ENCODE results near the gene SP140. TPM values are rescaled to one million over a fixed set of nuclear protein-coding genes. Genes with fewer than 3 reads are reported as not detected.

Gene SP140
- total RNA-seq, 2 experiments from 2014 or later, result 95.1 to 98.8 TPM

DNA sequence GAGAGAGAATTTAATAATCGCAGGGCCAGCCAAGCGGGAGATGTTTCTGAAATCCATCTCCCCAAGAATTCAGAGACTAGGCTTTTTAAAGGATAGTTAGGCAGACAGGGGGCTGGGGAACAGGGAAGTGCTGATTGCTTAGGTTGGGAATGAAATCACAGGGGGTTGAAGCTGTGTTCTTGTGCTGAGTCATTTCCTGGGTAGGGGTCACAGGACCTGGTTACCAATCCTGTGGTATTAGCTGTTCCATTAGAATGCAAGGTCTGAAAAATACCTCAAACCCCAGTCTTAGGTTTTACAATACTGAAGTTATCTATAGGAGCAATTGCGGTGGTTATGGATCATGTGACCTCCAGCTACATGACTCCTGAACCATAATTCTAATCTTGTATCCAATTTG lies 4.6 kb downstream of the SP140 start:
- peak overlapping the region; percentile 5 for H3K4me3 Mint-ChIP-seq
- intact Hi-C loops (cut with micrococcal nuclease), result no loop called here
- H3K27ac Mint-ChIP-seq, result peak overlapping the region; percentile 15
- no peaks in the 10 kb centered on the region for H3K27me3 Mint-ChIP-seq (ENCODE audit: low read depth)
- peaks cover 40% of the 10 kb centered on the region for H3K36me3 Mint-ChIP-seq (ENCODE audit: low read depth)
- peaks cover 15% of the 10 kb centered on the region for H3K9me3 Mint-ChIP-seq
- DNase-seq, result no peak
- CTCF ChIA-PET, result no interaction called here
- peaks cover 67% of the 10 kb centered on the region for H3K4me1 Mint-ChIP-seq (ENCODE audit: low read depth)

DNA sequence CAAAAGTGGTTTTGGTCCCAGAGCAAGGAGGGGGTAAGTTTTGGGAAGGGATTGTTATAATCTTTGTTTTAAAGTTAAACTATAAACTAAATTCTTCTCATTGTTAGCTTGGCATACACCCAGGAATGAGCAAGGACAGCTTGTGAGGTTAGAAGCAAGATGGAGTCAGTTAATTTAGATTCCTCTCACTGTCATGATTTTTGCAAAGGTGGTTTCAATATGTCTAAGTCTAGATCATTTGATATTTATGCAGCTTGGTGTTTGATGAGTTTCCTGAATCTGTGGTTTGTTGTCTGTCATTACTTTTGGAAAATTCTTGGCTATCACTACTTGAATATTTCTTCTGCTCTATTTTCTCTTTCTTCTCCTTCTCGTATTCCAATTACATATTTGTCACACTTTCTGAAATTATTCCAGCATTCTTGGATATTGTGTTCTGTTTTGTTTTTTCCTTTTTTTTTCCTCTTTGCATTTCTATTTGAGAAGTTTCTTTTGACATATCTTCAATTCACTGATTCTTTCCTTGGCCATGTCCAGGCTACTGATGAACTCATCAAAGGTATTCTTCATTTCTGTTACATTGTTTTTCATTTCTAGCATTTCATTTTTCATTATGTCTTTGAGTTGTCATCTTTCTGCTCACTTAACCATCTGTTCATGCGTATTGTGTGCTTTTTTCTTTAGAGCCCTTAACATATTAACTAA lies 5.1 kb downstream of the SP140 start:
- no peak for DNase-seq
- H3K27ac Mint-ChIP-seq, result peak overlapping the region; percentile 7
- peaks cover 15% of the 10 kb centered on the region for H3K9me3 Mint-ChIP-seq
- H3K27me3 Mint-ChIP-seq (ENCODE audit: low read depth), result no peaks in the 10 kb centered on the region
- H3K4me1 Mint-ChIP-seq (ENCODE audit: low read depth), result peaks cover 67% of the 10 kb centered on the region
- intact Hi-C loops (cut with micrococcal nuclease), result no loop called here
- CTCF ChIA-PET, result interaction anchor here (0.6 kb wide), 1 partner anchor 809 kb away, joined by 3 read pairs; no protein-coding TSS in a partner anchor
- peaks cover 45% of the 10 kb centered on the region for H3K36me3 Mint-ChIP-seq (ENCODE audit: low read depth)
- peak overlapping the region; percentile 40 for H3K4me3 Mint-ChIP-seq

DNA sequence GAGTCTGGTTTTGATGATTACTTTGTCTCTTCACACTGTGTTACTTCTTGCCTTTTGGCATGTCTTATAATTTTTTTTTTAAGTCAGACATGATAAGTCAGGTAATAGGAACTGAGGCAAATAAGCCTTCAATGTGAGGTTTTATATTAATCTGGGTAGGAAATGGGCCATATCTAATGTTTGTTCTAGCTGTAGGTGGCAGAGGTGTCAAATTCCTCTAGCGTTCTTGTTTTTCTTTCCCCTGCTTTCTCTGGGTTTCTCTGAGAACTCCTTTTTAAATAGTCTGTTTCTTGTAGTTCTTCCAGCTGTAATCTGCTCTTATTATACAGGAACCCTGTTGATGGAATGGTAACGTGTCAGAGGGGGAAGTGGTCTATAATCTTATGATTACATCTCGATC lies 5.7 kb downstream of the SP140 start:
- H3K9me3 Mint-ChIP-seq, result peaks cover 15% of the 10 kb centered on the region
- intact Hi-C loops (cut with micrococcal nuclease), result no loop called here
- H3K4me3 Mint-ChIP-seq, result no peak overlapping the region
- CTCF ChIA-PET, result no interaction called here
- DNase-seq, result no peak
- no peaks in the 10 kb centered on the region for H3K27me3 Mint-ChIP-seq (ENCODE audit: low read depth)
- peaks cover 67% of the 10 kb centered on the region for H3K4me1 Mint-ChIP-seq (ENCODE audit: low read depth)
- no peak overlapping the region for H3K27ac Mint-ChIP-seq
- H3K36me3 Mint-ChIP-seq (ENCODE audit: low read depth), result peaks cover 49% of the 10 kb centered on the region

DNA sequence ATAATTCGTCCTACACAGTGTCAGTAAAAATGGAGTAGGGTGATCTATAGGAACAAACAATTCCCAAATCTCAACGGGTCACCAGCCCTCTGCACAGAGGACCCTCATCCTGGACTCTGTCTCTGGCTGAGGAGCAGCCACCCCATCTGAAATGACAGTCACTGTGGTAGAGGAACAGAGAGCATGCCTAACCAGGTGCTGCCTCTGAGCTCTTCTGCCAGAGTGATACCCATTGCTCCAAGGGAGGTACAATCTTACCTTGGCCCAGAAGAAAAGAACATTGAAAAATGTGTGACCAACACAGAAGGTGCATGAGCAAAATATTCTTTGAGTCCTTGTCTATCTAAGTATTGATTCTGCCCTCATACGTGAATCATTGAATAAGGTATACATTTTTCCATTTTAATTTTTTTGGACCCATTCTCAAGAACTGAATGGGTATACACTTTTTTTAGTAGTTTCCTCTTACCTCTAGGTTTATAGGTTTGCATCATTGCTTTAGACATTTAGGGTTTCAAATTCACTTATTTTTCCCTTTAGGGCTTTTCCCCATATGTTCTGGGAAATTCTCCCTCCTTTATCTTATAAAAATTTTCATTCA lies 8.7 kb downstream of the SP140 start:
- no peak overlapping the region for H3K4me3 Mint-ChIP-seq
- H3K27me3 Mint-ChIP-seq (ENCODE audit: low read depth), result no peaks in the 10 kb centered on the region
- intact Hi-C loops (cut with micrococcal nuclease), result loop anchor here (1.0 kb wide), 1 partner anchor 20 kb away; no protein-coding TSS in a partner anchor
- H3K27ac Mint-ChIP-seq, result peak overlapping the region; percentile 71
- DNase-seq, result peak; percentile 18
- H3K36me3 Mint-ChIP-seq (ENCODE audit: low read depth), result peaks cover 60% of the 10 kb centered on the region
- peaks cover 47% of the 10 kb centered on the region for H3K4me1 Mint-ChIP-seq (ENCODE audit: low read depth)
- CTCF ChIA-PET, result no interaction called here
- H3K9me3 Mint-ChIP-seq, result peaks cover 15% of the 10 kb centered on the region

DNA sequence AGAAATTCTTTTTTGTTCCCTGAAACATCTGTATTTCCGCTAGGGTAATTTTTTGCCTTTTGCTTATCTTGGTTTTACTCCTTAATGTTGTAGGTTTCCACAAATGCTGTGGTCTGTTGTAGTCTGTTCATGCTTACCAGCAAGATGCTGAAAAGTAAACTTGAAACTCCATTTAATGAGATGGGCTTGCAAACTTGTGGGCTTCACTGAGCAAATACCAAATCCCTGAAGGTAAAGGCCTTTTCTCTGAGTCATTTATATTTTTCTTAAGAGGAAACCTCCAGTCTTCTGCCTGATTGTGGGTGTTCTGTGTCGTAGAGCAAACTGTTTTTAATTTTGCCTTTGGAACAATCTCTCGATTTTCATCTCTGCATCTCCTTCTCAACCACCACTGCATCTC lies 9.3 kb downstream of the SP140 start:
- peaks cover 62% of the 10 kb centered on the region for H3K36me3 Mint-ChIP-seq (ENCODE audit: low read depth)
- no peak for DNase-seq
- H3K27me3 Mint-ChIP-seq (ENCODE audit: low read depth), result no peaks in the 10 kb centered on the region
- CTCF ChIA-PET, result no interaction called here
- peaks cover 14% of the 10 kb centered on the region for H3K9me3 Mint-ChIP-seq
- intact Hi-C loops (cut with micrococcal nuclease), result loop anchor here (1.0 kb wide), 1 partner anchor 19 kb away; no protein-coding TSS in a partner anchor
- peak overlapping the region; percentile 77 for H3K27ac Mint-ChIP-seq
- no peak overlapping the region for H3K4me3 Mint-ChIP-seq
- H3K4me1 Mint-ChIP-seq (ENCODE audit: low read depth), result peaks cover 46% of the 10 kb centered on the region

DNA sequence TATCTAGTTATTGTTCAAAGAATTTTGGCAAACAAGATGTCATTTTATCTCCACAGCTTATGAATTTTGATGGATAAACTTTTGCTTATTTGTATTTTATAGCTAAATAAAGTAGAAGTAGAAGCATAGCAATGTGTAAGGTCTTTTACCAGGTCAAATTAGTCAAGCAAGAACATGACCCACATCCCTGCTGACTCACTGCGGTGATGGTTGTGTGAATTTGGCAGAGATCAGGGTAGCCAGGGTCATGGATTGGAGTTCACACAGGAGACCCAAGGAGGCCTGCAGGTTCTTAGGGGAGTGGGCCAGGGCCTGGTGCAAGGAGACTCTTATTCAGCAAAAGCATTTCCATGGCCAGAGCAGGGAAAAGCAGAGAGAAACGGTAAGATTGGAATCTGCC lies 18.7 kb downstream of the SP140 start:
- Mint-ChIP-seq H3K4me3 (no peak overlapping the region), H3K27ac (no peak overlapping the region), H3K4me1 (ENCODE audit: low read depth) (no peaks in the 10 kb centered on the region), H3K36me3 (ENCODE audit: low read depth) (peaks cover 25% of the 10 kb centered on the region), H3K9me3 (no peaks in the 10 kb centered on the region), H3K27me3 (ENCODE audit: low read depth) (no peaks in the 10 kb centered on the region)
- DNase-seq, result no peak
- CTCF ChIA-PET, result no interaction called here
- intact Hi-C loops (cut with micrococcal nuclease), result no loop called here

DNA sequence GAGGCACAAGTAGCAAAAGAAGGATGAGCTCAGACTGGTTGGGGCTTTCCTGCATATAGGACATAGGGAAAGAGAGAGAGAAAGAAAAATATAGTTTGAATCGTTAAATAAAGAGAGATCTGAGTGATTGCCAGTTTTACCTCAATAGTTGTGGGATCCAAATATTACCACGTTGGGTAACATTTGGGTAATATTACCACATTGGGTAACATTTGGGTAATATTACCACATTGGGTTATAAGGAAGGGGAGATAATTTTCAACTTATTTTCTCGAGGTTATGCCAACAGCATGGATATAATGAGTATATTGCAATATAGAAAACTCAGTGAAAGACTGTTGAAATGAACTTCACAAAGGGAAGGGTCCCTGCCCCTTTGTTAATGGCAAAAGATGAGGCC lies 20.7 kb downstream of the SP140 start:
- Mint-ChIP-seq H3K36me3 (ENCODE audit: low read depth) (peaks cover 10% of the 10 kb centered on the region), H3K4me3 (no peak overlapping the region), H3K27ac (no peak overlapping the region), H3K4me1 (ENCODE audit: low read depth) (no peaks in the 10 kb centered on the region), H3K27me3 (ENCODE audit: low read depth) (no peaks in the 10 kb centered on the region), H3K9me3 (no peaks in the 10 kb centered on the region)
- intact Hi-C loops (cut with micrococcal nuclease), result no loop called here
- CTCF ChIA-PET, result no interaction called here
- no peak for DNase-seq

DNA sequence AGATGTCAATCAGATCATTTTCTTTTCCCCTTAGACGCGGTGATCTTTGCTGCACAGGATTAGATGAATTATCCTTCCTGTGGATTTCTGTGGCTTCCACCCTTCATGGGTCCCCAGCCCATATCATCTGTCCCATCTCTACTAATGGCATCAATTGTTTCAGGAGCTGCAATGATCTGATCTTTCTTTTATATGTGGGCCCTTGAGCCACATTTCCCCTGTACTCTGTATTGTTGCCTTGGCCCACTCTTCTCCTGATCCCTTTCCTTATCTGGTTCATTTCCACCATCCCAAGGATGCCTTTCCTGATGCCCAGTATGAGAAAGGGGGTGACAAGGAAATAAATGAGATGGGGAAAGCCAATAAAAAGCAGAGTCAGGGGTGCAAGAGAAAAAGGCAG lies 24.7 kb downstream of the SP140 start:
- CTCF ChIA-PET, result interaction anchor here (0.6 kb wide), 1 partner anchor 242 kb away, joined by 3 read pairs; no protein-coding TSS in a partner anchor
- no peak for DNase-seq
- H3K27ac Mint-ChIP-seq, result no peak overlapping the region
- intact Hi-C loops (cut with micrococcal nuclease), result no loop called here
- no peak overlapping the region for H3K4me3 Mint-ChIP-seq
- H3K27me3 Mint-ChIP-seq (ENCODE audit: low read depth), result no peaks in the 10 kb centered on the region
- no peaks in the 10 kb centered on the region for H3K4me1 Mint-ChIP-seq (ENCODE audit: low read depth)
- H3K9me3 Mint-ChIP-seq, result no peaks in the 10 kb centered on the region
- peaks cover 2% of the 10 kb centered on the region for H3K36me3 Mint-ChIP-seq (ENCODE audit: low read depth)

DNA sequence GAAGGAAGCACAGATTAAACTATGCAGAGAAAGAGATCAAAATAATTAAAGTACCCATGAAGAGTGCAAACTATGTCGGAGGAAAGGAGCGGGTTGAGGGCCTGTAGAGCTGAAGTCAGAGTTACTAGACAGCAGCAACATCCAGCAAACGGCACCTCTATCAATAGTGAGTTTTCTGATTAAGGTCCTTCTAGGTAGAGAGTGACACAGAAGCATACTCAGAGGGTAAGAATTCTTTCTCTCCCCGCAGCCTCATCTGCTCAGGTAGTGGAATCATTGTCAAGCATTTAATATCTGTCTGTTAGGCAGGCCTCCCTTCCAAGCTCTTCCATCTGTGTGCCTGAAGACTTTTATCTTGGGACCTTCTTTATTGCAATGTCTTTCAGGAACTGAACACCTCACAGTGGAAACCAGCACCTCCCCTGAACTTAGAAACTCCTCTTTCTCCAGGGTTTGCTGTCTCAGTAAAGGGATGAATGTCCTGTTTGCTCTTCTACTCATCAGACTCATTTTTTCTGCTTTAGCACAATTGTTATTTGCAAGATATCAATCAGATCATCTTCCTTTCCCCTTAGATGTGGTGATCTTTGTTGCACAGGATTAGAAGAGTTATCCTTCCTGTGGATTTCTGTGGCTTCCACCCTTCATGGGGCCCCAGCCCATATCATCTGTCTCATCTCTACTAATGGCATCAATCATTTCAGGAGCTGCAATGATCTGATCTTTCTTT lies 28.8 kb downstream of the SP140 start:
- no peaks in the 10 kb centered on the region for H3K9me3 Mint-ChIP-seq
- H3K27me3 Mint-ChIP-seq (ENCODE audit: low read depth), result no peaks in the 10 kb centered on the region
- no peak overlapping the region for H3K27ac Mint-ChIP-seq
- H3K4me3 Mint-ChIP-seq, result no peak overlapping the region
- H3K36me3 Mint-ChIP-seq (ENCODE audit: low read depth), result peaks cover 18% of the 10 kb centered on the region
- CTCF ChIA-PET, result no interaction called here
- DNase-seq, result peak; percentile 78
- H3K4me1 Mint-ChIP-seq (ENCODE audit: low read depth), result peaks cover 13% of the 10 kb centered on the region
- intact Hi-C loops (cut with micrococcal nuclease), result loop anchor here (1.0 to 2.0 kb wide), 4 partner anchors 8 to 64 kb away; no protein-coding TSS in a partner anchor

DNA sequence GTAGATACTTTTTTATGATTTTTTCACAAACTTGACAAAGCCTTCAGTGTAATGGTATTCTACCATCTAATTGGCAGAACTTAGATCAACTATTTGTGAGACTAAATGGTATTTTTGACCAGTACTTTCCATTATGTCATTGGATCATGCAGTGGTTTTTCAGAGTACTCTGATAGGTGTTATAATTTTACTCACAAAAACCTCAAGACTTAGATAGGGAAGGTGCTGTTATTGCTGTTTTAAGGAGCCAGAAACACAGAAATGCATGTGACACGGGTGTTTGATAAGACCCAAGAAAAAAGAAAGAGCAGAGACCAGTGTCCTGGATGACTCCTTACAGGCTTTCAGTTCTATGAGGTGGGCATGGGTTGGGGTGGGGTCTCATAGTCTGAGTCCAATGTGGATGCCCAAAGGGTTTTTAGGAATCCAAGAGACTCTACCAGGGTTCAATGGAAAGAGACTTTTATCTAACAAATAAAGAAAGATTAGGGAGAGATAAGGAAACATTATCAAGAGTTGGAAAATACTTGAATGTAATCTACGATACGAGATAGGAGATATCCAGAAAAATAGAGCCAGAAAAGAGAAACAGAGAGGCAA lies 31.3 kb downstream of the SP140 start:
- H3K4me1 Mint-ChIP-seq (ENCODE audit: low read depth), result peaks cover 28% of the 10 kb centered on the region
- intact Hi-C loops (cut with micrococcal nuclease), result no loop called here
- peak overlapping the region; percentile 13 for H3K27ac Mint-ChIP-seq
- peaks cover 9% of the 10 kb centered on the region for H3K9me3 Mint-ChIP-seq
- H3K27me3 Mint-ChIP-seq (ENCODE audit: low read depth), result no peaks in the 10 kb centered on the region
- no peak overlapping the region for H3K4me3 Mint-ChIP-seq
- peaks cover 29% of the 10 kb centered on the region for H3K36me3 Mint-ChIP-seq (ENCODE audit: low read depth)
- CTCF ChIA-PET, result no interaction called here
- DNase-seq, result no peak

DNA sequence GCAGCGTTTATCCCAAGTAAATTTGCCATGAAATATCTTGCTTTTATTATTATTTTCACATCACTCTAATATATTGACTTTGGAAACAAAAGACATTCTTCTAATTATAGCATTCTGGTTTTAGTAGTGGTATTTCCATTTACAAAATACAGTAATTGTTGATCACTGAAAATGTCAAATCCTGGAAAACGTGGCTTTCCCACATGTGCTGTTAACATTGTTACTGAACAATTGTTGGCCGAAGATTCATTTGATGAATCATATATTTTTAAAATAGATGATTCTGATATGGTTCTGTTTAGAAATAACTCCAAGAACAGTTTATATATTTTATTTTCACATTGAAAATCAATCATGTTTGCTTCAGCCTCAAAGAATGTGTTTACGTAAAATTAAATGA lies 32.9 kb downstream of the SP140 start:
- Mint-ChIP-seq H3K4me3 (no peak overlapping the region), H3K36me3 (ENCODE audit: low read depth) (peaks cover 35% of the 10 kb centered on the region), H3K4me1 (ENCODE audit: low read depth) (peaks cover 44% of the 10 kb centered on the region), H3K27ac (no peak overlapping the region), H3K9me3 (peaks cover 9% of the 10 kb centered on the region), H3K27me3 (ENCODE audit: low read depth) (no peaks in the 10 kb centered on the region)
- no peak for DNase-seq
- CTCF ChIA-PET, result no interaction called here
- intact Hi-C loops (cut with micrococcal nuclease), result no loop called here

DNA sequence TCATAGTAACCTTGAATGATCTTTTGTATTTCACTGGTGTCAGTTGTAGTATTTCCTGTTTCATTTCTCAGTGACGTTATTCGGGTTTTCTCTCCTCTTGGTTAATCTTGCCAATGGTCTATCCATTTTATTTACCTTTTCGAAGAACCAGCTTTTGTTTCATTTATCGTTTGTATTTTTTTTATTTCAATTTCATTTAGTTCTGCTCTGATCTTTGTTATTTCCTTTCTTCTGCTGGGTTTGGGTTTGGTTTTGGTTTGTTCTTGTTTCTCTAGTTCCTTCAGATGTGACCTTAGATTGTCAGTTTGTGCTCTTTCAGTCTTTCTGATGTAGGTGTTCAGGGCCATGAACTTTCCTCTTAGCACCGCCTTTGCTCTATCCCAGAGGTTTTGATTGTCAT lies 36.7 kb downstream of the SP140 start:
- intact Hi-C loops (cut with micrococcal nuclease), result loop anchor here (1.0 to 2.0 kb wide), 3 partner anchors 8 to 57 kb away; no protein-coding TSS in a partner anchor
- Mint-ChIP-seq H3K36me3 (ENCODE audit: low read depth) (peaks cover 48% of the 10 kb centered on the region), H3K27me3 (ENCODE audit: low read depth) (no peaks in the 10 kb centered on the region), H3K9me3 (peaks cover 9% of the 10 kb centered on the region), H3K4me3 (peak overlapping the region; percentile 45), H3K27ac (peak overlapping the region; percentile 82), H3K4me1 (ENCODE audit: low read depth) (peaks cover 41% of the 10 kb centered on the region)
- no peak for DNase-seq
- CTCF ChIA-PET, result no interaction called here
